Aortic smooth muscle cell (primary cell): ENCODE results near the gene SMCO3. TPM values are rescaled to one million over a fixed set of nuclear protein-coding genes. Genes with fewer than 3 reads are reported as not detected.

Experiments used
- total RNA-seq: library from RNA; depleted of rRNA; stranded (reverse); fragments of >200 nt; gene quantifications from 2 replicates; pipeline ENCODE4 v1.2.3, GENCODE V29; 2014

SMCO3 gene
- total RNA-seq, result 0.13 and 0.37 TPM in 2 replicates

GRCh38 chr12:14814014-14814413 lies at the start of gene SMCO3:
SMCO3 (minus strand) TSS chr12:14814182; CDS start chr12:14806680, 7,502 bp downstream.

GRCh38 chr12:14843425-14843887 lies 29.5 kb upstream of the SMCO3 start, which contains the start of gene ART4:
ART4 (minus strand) TSS chr12:14843526; CDS start chr12:14843113, 413 bp downstream.

GRCh38 chr12:14803011-14803829 lies 10.8 kb downstream of the SMCO3 start, which contains the start of the genes C12orf60 and WBP11:
C12orf60 (plus strand) TSS chr12:14803670; CDS start chr12:14822936, 19,266 bp downstream.
WBP11 (minus strand) TSS chr12:14803478; CDS start chr12:14801383, 2,095 bp downstream.

Other genes starting within 250 kb of the SMCO3 start
- gene PLBD1, start 246.3 kb downstream of the SMCO3 start, total RNA-seq, result 2.0 and 2.1 TPM in 2 replicates
- under 0.01 TPM in 1 of 2 replicates, not detected in the other for gene GUCY2C, start 117.6 kb downstream of the SMCO3 start, total RNA-seq
- gene WBP11, start 10.7 kb downstream of the SMCO3 start, total RNA-seq, result 10.2 and 16.1 TPM in 2 replicates
- 0.79 and 3.9 TPM in 2 replicates for gene C12orf60, start 10.5 kb downstream of the SMCO3 start, total RNA-seq
- gene ART4, start 29.3 kb upstream of the SMCO3 start, total RNA-seq, result 0.66 and 3.5 TPM in 2 replicates
- 115 and 281 TPM in 2 replicates for gene MGP, start 71.7 kb upstream of the SMCO3 start, total RNA-seq
- 0.13 and 0.87 TPM in 2 replicates for gene ERP27, start 124.4 kb upstream of the SMCO3 start, total RNA-seq
- gene ARHGDIB, start 147.4 kb upstream of the SMCO3 start, total RNA-seq, result 88.5 and 100 TPM in 2 replicates
- gene PDE6H, start 158.9 kb upstream of the SMCO3 start, total RNA-seq, result not detected in 2 replicates